ENCODE results near the gene MEGF11.

MEGF11 gene

GRCh38 chr15:66123799-66124198 is 129.8 kb downstream of the MEGF11 start:
- H3K27me3 ChIP-seq (ENCODE audit: insufficient read depth, low read length, poor library complexity, severe bottlenecking), result no peaks in the 10 kb centered on the region
- H3K9ac ChIP-seq (ENCODE audit: low read depth, low read length, poor library complexity, severe bottlenecking), result no peak overlapping the region
- no peak overlapping the region for H3K4me3 ChIP-seq (ENCODE audit: low read length, poor library complexity, severe bottlenecking)
- no peaks in the 10 kb centered on the region for H3F3A ChIP-seq (ENCODE audit: low read depth)
- H3K9me2 ChIP-seq (replicated peaks; ENCODE audit: low read depth, low read length), result no peaks in the 10 kb centered on the region
- no peaks in the 10 kb centered on the region for H3K9me3 ChIP-seq (ENCODE audit: insufficient read depth, low read depth, low read length)
- no peak overlapping the region for H3K4me2 ChIP-seq (ENCODE audit: low read depth, low read length, poor library complexity, severe bottlenecking)
- no peaks in the 10 kb centered on the region for H3K79me2 ChIP-seq (ENCODE audit: insufficient read depth, low read length)
- H4K20me1 ChIP-seq (ENCODE audit: insufficient read depth, low read length, poor library complexity, severe bottlenecking), result no peaks in the 10 kb centered on the region
- no peak for TF ChIP-seq EZH2phosphoT487 (IDR thresholded peaks at IDR 0.05; ENCODE audit: borderline replicate concordance)
- no peak for TF ChIP-seq CTCF (conservative IDR thresholded peaks at IDR 0.05; ENCODE audit: low read length)
- no peak overlapping the region for H2AFZ ChIP-seq (ENCODE audit: low read length)
- no peaks in the 10 kb centered on the region for H3K4me1 ChIP-seq (ENCODE audit: insufficient read depth, low read length, poor library complexity, severe bottlenecking)
- H3K36me3 ChIP-seq (ENCODE audit: insufficient read depth, low read length), result no peaks in the 10 kb centered on the region

GRCh38 chr15:66120422-66120821 is 133.1 kb downstream of the MEGF11 start:
- no peaks in the 10 kb centered on the region for H4K20me1 ChIP-seq (ENCODE audit: insufficient read depth, low read length, poor library complexity, severe bottlenecking)
- no peaks in the 10 kb centered on the region for H3F3A ChIP-seq (ENCODE audit: low read depth)
- H3K4me3 ChIP-seq (ENCODE audit: low read length, poor library complexity, severe bottlenecking), result no peak overlapping the region
- H3K36me3 ChIP-seq (ENCODE audit: insufficient read depth, low read length), result no peaks in the 10 kb centered on the region
- H3K9me3 ChIP-seq (ENCODE audit: insufficient read depth, low read depth, low read length), result no peaks in the 10 kb centered on the region
- no peak overlapping the region for H3K9ac ChIP-seq (ENCODE audit: low read depth, low read length, poor library complexity, severe bottlenecking)
- no peak overlapping the region for H3K4me2 ChIP-seq (ENCODE audit: low read depth, low read length, poor library complexity, severe bottlenecking)
- no peak overlapping the region for H2AFZ ChIP-seq (ENCODE audit: low read length)
- TF ChIP-seq CTCF (conservative IDR thresholded peaks at IDR 0.05; ENCODE audit: low read length), result no peak
- no peak for TF ChIP-seq EZH2phosphoT487 (IDR thresholded peaks at IDR 0.05; ENCODE audit: borderline replicate concordance)
- peaks cover 12% of the 10 kb centered on the region for H3K4me1 ChIP-seq (ENCODE audit: insufficient read depth, low read length, poor library complexity, severe bottlenecking)
- H3K27me3 ChIP-seq (ENCODE audit: insufficient read depth, low read length, poor library complexity, severe bottlenecking), result no peaks in the 10 kb centered on the region
- no peaks in the 10 kb centered on the region for H3K79me2 ChIP-seq (ENCODE audit: insufficient read depth, low read length)
- H3K9me2 ChIP-seq (replicated peaks; ENCODE audit: low read depth, low read length), result no peaks in the 10 kb centered on the region

- Histone ChIP-seq H3K79me2 (ENCODE audit: insufficient read depth, low read length) (no peaks in the 10 kb centered on the region), H3K4me1 (ENCODE audit: insufficient read depth, low read length, poor library complexity, severe bottlenecking) (peaks cover 19% of the 10 kb centered on the region), H3K9me3 (ENCODE audit: insufficient read depth, low read depth, low read length) (no peaks in the 10 kb centered on the region), H3K4me2 (ENCODE audit: low read depth, low read length, poor library complexity, severe bottlenecking) (no peak overlapping the region), H3K36me3 (ENCODE audit: insufficient read depth, low read length) (no peaks in the 10 kb centered on the region), H3K9me2 (replicated peaks; ENCODE audit: low read depth, low read length) (no peaks in the 10 kb centered on the region), H3K27me3 (ENCODE audit: insufficient read depth, low read length, poor library complexity, severe bottlenecking) (no peaks in the 10 kb centered on the region), H2AFZ (ENCODE audit: low read length) (no peak overlapping the region), H3F3A (ENCODE audit: low read depth) (no peaks in the 10 kb centered on the region), H3K4me3 (ENCODE audit: low read length, poor library complexity, severe bottlenecking) (no peak overlapping the region), H3K9ac (ENCODE audit: low read depth, low read length, poor library complexity, severe bottlenecking) (no peak overlapping the region), H4K20me1 (ENCODE audit: insufficient read depth, low read length, poor library complexity, severe bottlenecking) (no peaks in the 10 kb centered on the region)
- no peak for TF ChIP-seq EZH2phosphoT487 (IDR thresholded peaks at IDR 0.05; ENCODE audit: borderline replicate concordance)
- no peak for TF ChIP-seq CTCF (conservative IDR thresholded peaks at IDR 0.05; ENCODE audit: low read length)
These were observed 135.7 kb downstream of the MEGF11 start for GRCh38 chr15:66117841-66118240.
